ENCODE measurements around the gene RASL11A. TPM values are rescaled to one million over a fixed set of nuclear protein-coding genes. Genes with fewer than 3 reads are reported as not detected.
"Not testable (repeated sequence)": the region's sequence is repeated elsewhere in the genome, so short reads cannot be mapped to it uniquely, and the experiment has no call there.

Gene RASL11A
- total RNA-seq, 4 donors from 2014 or later: 18.9 to 36.1 (median 28.6) TPM

GRCh38 chr13:27295660-27296059, 25.0 kb downstream of the RASL11A start:
- DNase-seq: no peak
- no peak for TF ChIP-seq CTCF (IDR thresholded peaks at IDR 0.05)
- no peak overlapping the region for H3K4me3 ChIP-seq
- H3K27me3 ChIP-seq: no peaks in the 10 kb centered on the region
- H3K9me3 ChIP-seq: no peaks in the 10 kb centered on the region
- no peaks in the 10 kb centered on the region for H3K4me1 ChIP-seq
- no peaks in the 10 kb centered on the region for H3K36me3 ChIP-seq
- H3K27ac ChIP-seq: no peak overlapping the region
- intact Hi-C loops (cut with DNase I; ENCODE audit: low total_unique reads): no loop called here

GRCh38 chr13:27296496-27296895, 25.9 kb downstream of the RASL11A start:
- no peaks in the 10 kb centered on the region for H3K36me3 ChIP-seq
- H3K9me3 ChIP-seq: no peaks in the 10 kb centered on the region
- H3K4me1 ChIP-seq: no peaks in the 10 kb centered on the region
- no peaks in the 10 kb centered on the region for H3K27me3 ChIP-seq
- no peak for TF ChIP-seq CTCF (IDR thresholded peaks at IDR 0.05)
- no peak for TF ChIP-seq POLR2A (IDR thresholded peaks at IDR 0.05)
- no peak overlapping the region for H3K4me3 ChIP-seq
- DNase-seq: no peak
- intact Hi-C loops (cut with DNase I; ENCODE audit: low total_unique reads): no loop called here
- no peak overlapping the region for H3K27ac ChIP-seq

DNA sequence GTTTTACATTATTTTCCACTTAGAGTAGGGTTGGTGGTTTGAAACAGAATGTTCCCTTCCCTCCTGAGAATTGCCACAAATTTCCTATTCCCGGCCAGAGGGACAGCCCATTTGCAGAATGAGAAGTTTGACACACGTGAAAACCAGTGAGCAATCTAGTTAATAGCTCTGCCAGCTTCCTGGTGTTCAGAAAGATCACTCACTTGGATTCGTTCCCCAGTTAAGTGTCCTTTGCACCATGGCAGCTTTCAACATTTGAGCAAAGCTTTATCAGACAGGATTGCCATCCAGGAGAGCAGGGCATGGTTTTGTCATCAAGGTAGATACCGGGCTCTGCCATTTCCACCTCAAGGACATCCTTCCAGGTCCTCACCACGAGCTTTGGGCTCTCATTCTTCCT, 28.2 kb downstream of the RASL11A start:
- H3K4me3 ChIP-seq: no peak overlapping the region
- H3K4me1 ChIP-seq: no peaks in the 10 kb centered on the region
- intact Hi-C loops (cut with DNase I; ENCODE audit: low total_unique reads): no loop called here
- no peaks in the 10 kb centered on the region for H3K36me3 ChIP-seq
- TF ChIP-seq POLR2A (IDR thresholded peaks at IDR 0.05) (no peak), CTCF (IDR thresholded peaks at IDR 0.05) (no peak)
- DNase-seq: no peak
- no peak overlapping the region for H3K27ac ChIP-seq
- no peaks in the 10 kb centered on the region for H3K9me3 ChIP-seq
- H3K27me3 ChIP-seq: no peaks in the 10 kb centered on the region

DNA sequence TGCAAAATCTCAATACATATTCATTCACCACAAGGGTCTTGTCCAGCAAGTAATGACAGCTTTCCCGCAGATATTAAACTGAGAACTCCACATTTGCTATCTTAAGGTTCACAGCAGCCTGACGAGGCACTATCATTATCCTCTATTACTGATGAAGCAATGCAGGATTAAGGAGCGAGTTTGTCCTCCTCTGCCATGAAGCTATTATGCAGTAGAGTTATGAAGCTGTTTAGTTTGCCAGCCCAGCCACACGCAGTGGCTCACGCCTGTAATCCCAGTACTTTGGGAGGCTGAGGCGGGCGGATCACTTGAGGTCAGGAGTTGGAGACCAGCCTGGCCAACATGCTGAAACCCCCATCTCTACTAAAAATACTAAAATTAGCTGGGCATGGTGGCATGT, 29.8 kb downstream of the RASL11A start:
- DNase-seq; H3K9me3 ChIP-seq; H3K27ac ChIP-seq; H3K4me3 ChIP-seq; H3K4me1 ChIP-seq; H3K36me3 ChIP-seq; H3K27me3 ChIP-seq; intact Hi-C loops (cut with DNase I; ENCODE audit: low total_unique reads): not testable (repeated sequence)

DNA sequence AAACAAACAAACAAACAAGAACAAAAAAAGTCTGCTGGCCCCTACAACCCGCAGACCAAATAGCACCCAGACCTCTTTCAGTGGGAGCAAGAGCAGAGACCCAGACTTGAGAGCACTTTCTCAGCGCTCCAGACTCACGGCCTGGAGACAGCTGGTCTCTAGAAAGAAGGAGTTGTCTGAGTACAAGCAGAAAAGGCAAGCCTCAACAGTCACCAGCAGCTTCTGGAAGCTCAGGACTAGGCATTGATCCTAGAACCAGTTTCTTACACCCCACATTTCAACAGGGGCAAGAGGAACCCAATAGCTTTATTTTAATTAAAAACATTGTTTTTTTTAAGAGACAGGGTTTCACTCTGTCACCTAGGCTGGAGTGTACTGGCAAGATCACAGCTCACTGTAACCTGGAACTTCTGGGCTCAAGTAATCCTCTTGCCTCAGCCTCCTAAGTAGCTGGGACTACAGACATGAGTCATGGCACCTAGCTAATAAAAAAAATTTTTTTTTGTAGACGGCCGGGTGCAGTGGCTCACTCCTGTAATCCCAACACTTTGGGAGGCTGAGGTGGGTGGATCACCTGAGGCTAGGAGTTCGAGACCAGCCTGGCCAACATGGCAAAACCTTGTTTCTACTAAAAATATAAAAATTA, 30.4 kb downstream of the RASL11A start:
- intact Hi-C loops (cut with DNase I; ENCODE audit: low total_unique reads): no loop called here
- no peaks in the 10 kb centered on the region for H3K4me1 ChIP-seq

More for the DNA sequence above, 30.4 kb downstream of the RASL11A start:
- DNase-seq: no peak
- Histone ChIP-seq H3K4me3 (no peak overlapping the region), H3K27me3 (no peaks in the 10 kb centered on the region), H3K9me3 (no peaks in the 10 kb centered on the region), H3K36me3 (no peaks in the 10 kb centered on the region), H3K27ac (no peak overlapping the region)
- TF ChIP-seq CTCF (IDR thresholded peaks at IDR 0.05): no peak
- TF ChIP-seq POLR2A (IDR thresholded peaks at IDR 0.05): no peak
